GM19099 (cell line): Measurements from ENCODE around the gene ACSL6.

Experiments
- POLR2A ChIP-seq: IDR thresholded peaks from 3 replicates; pipeline ENCODE4 v1.6.1; 2011; ENCODE audit warnings: low read depth; ENCODE audit not compliant: insufficient read length; ENCODE audit errors: extremely low read depth

The ACSL6 gene

GRCh38 chr5:131987251-131987650, 24.2 kb downstream of the ACSL6 start:
- no peak for TF ChIP-seq POLR2A

GRCh38 chr5:131986161-131986912, 25.1 kb downstream of the ACSL6 start:
- TF ChIP-seq POLR2A = no peak

- TF ChIP-seq POLR2A = no peak
These were observed 26.3 kb downstream of the ACSL6 start for GRCh38 chr5:131984956-131985665.

GRCh38 chr5:131983244-131983771, 28.1 kb downstream of the ACSL6 start:
- TF ChIP-seq POLR2A = no peak

- TF ChIP-seq POLR2A = no peak
These were observed 29.9 kb downstream of the ACSL6 start for GRCh38 chr5:131981516-131981915.

- TF ChIP-seq POLR2A = no peak
These were observed 30.8 kb downstream of the ACSL6 start for GRCh38 chr5:131980696-131981095.

GRCh38 chr5:131979816-131980215, 31.6 kb downstream of the ACSL6 start:
- TF ChIP-seq POLR2A = no peak

GRCh38 chr5:131977212-131977604, 34.2 kb downstream of the ACSL6 start:
- no peak for TF ChIP-seq POLR2A

- TF ChIP-seq POLR2A = no peak
These were observed 34.8 kb downstream of the ACSL6 start for GRCh38 chr5:131976414-131977211.

- TF ChIP-seq POLR2A = no peak
These were observed 36.3 kb downstream of the ACSL6 start for GRCh38 chr5:131974956-131975726.

- TF ChIP-seq POLR2A = no peak
These were observed 36.9 kb downstream of the ACSL6 start for GRCh38 chr5:131974622-131974955.

- no peak for TF ChIP-seq POLR2A
These were observed 37.4 kb downstream of the ACSL6 start for GRCh38 chr5:131974016-131974415.

GRCh38 chr5:131973089-131973712, 38.3 kb downstream of the ACSL6 start:
- no peak for TF ChIP-seq POLR2A

GRCh38 chr5:131968396-131968954, 43.0 kb downstream of the ACSL6 start:
- no peak for TF ChIP-seq POLR2A
